Esophagus squamous epithelium (tissue), 4 donors: Measurements from ENCODE around the gene PPM1N.

ENCODE experiments used
- POLR2A ChIP-seq, 4 donors: fragments of 450-650 bp; IDR thresholded peaks; one replicate each; pipeline ENCODE4 v1.6.1; 2017; ENCODE audit warnings: antibody characterized with exemption in 4 of 4, mild to moderate bottlenecking in 4 of 4, moderate library complexity in 3 of 4
- TF ChIP-seq, protein P1 (sequence below), 6 experiments: fragments of 450-650 bp in 4 of 6; fragments of 200-600 bp in 2 of 6; sonication (generic) in 2 of 6; IDR thresholded peaks; one replicate each; pipeline ENCODE4 v1.5.1; 2016 to 2019; ENCODE audit warnings: antibody characterized with exemption in 6 of 6, mild to moderate bottlenecking in 4 of 6, moderate library complexity in 4 of 6

GRCh38 chr19:45460807-45461347, 37.4 kb upstream of the PPM1N start:
- TF ChIP-seq, protein P1, sequence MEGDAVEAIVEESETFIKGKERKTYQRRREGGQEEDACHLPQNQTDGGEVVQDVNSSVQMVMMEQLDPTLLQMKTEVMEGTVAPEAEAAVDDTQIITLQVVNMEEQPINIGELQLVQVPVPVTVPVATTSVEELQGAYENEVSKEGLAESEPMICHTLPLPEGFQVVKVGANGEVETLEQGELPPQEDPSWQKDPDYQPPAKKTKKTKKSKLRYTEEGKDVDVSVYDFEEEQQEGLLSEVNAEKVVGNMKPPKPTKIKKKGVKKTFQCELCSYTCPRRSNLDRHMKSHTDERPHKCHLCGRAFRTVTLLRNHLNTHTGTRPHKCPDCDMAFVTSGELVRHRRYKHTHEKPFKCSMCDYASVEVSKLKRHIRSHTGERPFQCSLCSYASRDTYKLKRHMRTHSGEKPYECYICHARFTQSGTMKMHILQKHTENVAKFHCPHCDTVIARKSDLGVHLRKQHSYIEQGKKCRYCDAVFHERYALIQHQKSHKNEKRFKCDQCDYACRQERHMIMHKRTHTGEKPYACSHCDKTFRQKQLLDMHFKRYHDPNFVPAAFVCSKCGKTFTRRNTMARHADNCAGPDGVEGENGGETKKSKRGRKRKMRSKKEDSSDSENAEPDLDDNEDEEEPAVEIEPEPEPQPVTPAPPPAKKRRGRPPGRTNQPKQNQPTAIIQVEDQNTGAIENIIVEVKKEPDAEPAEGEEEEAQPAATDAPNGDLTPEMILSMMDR (IDR thresholded peaks at IDR 0.05) = no peak
- no peak for TF ChIP-seq POLR2A (IDR thresholded peaks at IDR 0.05)
